DMS 273 (cell line): Measurements from ENCODE around the gene HS6ST3.

Source experiments
- DNase-seq: peaks from one replicate; lab custom pipeline; 2025; ENCODE audit not compliant: unreplicated experiment; lab: John Stamatoyannopoulos, UW

The HS6ST3 gene

GRCh38 chr13:96637039-96637438 is 547.1 kb downstream of the HS6ST3 start:
- no peak for DNase-seq

GRCh38 chr13:96646101-96646500 is 556.2 kb downstream of the HS6ST3 start:
- DNase-seq = no peak

DNA sequence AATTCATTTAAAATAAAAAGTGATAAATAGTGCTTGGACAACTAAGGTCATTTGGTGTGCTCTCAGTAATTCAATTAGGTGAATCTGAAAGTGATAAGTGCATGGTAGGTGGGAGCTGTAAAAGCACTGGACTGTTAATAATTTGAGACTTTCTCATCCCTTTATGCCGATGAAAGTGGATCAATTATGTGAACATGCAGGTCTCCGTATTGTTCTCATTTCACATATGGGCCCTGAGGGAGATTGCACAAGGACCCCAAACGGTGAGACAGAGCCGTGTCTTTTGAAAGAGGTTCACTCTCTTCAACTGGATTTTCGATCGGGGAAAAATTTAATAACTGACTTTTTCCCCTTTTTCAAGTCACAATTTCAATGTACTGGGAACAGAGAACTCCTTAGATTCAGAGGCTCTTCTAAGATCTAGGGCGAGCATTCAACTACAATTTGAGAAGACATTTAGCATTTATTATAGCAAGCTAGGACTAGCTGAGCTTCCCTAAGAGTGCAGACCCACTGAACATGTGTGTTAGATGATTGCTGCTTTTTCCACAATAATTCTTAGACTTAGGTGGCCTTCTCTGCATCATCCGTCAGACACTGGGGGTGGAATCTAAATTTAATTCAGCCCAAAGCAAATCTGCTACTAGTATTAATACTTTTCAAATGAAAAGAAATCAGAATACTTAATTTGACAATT is 556.8 kb downstream of the HS6ST3 start:
- no peak for DNase-seq

GRCh38 chr13:96650301-96650886 is 560.5 kb downstream of the HS6ST3 start:
- no peak for DNase-seq

DNA sequence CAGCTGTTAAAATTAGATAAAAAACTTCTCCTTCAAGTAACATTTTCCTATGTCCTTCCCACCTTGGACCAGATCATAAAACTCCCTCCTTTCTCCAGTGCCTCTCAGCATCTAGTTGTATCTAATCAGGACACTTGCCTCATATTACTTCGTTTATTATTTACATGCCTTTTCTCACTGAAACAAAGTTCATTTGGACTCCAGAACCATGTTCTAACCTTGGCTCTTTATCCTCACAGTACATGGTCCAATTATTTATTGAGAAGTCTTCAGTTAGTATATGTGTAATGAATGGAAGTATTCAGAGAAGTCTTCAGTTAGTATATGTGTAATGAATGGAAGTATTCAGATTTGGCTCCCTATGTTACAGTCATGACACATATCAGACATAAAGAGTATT is 561.7 kb downstream of the HS6ST3 start:
- DNase-seq = no peak

DNA sequence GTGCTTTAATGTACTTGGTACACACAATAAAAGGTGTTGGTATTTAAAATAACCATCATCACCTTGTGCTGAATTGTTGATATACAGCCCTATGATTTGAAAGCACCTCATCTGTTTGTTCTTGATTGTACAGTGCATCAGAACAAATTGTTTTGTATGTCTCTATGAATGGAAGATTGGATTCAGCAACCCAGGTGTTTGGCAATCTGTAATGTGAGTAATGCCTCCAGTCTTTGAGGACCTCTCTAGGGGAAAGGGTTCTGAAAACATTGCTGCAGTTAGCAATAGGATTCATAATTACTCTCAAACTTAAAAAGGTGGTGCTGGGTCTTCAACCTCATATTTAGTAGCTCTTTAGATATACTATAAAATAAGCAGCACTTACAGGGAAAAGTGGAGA is 562.6 kb downstream of the HS6ST3 start:
- no peak for DNase-seq

- DNase-seq = no peak
Measured at GRCh38 chr13:96661612-96662011, 571.7 kb downstream of the HS6ST3 start.

DNA sequence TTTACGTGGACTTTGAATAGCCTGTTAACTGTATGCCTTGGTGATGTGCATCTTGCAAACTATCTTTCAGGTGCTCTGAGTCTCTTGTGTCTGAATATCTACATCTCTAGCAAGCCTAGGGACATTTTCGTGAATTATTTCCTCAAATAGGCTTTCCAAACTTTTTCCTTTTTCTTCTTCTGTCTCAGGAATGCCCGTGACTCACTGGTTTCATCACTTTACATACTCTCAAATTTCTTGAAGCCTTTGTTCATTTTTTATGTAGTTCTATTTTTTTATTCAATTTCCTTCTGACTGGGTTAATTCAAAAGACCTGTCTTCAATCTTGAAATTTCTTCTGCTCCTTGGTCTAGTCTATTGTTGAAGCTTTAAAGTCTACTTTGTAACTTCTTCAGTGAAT is 572.1 kb downstream of the HS6ST3 start:
- DNase-seq = no peak

GRCh38 chr13:96667294-96668018 is 577.5 kb downstream of the HS6ST3 start:
- no peak for DNase-seq

DNA sequence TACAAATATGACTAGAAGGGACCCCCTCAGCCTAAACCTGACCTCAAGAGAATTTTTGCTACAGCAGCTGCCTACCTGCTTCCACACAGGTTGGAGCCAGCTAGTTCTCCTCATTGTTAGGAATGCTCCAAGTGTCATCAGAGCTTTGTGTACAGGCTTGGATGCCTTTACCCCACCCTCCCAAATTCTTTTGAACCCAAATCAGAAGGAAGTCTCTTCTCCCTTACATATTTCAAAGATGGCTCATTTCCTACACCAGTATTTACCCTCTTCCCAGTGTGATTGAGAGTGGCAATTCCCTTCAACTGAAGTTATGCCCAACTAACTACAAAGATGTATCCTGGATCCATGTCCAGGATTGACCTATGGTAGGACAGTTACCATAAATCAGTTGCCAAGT is 581.2 kb downstream of the HS6ST3 start:
- DNase-seq = no peak

DNA sequence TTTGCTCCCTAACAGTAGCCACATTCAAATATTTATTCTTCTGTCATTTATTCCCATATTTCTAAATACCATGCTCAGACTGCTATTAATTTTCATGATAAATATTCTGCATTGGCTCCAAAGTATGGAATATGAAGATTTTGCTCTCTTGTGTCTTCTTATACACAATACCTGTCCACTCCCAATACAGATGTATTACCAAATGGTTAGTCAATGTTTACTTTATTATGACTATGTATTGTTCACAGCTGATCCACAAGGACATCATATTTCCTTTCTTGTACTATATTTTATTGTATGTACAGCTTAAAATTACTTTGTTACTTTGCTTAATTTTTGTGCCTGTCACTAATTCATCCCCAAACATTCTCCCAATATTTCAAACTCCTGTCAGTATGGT is 582.1 kb downstream of the HS6ST3 start:
- DNase-seq = no peak

DNA sequence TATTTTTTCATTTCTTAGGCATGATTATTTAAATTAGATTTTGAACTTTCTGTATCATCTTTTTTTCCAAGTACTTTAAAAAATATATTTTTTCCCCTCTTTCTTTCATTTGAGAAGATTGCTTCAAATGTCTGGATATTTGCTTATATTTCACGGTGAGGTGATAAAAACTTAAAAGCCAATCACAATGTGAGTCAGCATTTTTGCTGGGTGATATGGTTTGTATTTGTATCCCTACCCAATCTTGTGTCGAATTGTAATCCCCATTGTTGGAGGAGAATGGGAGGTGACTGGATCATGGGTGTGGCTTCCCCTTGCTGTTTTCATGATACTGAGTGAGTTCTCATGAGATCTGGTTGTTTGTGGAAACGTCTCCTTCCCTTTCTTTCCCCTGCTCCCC is 583.9 kb downstream of the HS6ST3 start:
- DNase-seq = no peak

DNA sequence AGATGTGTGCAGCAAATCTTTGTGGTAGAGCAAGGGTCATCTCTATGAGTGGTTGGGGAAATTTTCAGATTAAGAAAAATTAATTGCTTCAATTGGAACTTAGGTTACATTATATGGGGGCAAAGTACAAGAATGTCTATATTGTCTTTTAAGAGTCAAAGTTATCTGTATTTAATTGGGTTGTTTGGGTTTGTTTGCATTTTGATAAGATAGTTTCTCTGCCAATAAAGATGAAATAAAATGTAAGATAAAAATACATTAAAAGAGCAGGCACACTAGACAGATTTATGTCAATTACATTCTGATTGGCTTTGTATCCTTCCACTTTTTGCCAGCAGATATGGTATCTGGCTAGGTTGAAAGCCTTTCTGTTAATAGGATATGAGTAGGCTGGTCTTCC is 587.1 kb downstream of the HS6ST3 start:
- no peak for DNase-seq

DNA sequence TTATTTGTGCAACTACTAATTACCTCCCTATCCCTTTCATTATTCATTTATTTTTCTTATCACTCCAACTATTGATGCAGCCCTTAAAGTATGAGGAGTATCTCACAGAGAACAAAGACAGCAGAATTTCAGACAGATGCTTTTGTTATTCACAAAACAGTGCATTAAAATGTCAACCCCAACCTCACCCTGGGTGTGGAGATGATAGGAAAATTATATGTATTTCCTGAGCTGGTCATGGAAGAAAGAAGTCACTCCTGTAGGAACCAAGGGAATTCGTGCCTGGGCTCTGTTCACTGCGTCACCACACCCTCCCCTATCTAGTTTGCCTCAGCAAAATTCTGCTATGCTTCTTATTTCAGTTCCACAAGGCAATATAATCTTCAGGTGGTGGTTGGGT is 588.9 kb downstream of the HS6ST3 start:
- no peak for DNase-seq

GRCh38 chr13:96680898-96681297 is 591.0 kb downstream of the HS6ST3 start:
- no peak for DNase-seq

DNA sequence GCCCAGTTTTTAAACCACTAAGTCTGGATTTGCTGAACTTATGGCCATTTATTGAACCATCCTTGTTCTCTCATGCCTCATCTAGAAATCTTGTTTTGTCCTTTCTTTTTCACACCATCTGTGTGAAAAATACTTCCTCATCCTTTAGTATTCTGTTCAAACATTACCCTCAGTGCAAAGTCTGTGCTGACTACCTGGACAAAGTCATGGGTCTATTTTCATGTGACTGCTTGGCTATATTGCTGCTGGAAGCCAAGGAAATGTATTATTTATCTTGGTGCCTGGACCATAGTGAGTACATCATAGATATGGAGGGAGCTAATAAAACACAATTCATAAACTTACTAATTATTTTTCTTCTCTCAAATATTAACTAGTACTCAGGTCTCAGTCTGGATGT is 591.9 kb downstream of the HS6ST3 start:
- no peak for DNase-seq

GRCh38 chr13:96684469-96684868 is 594.6 kb downstream of the HS6ST3 start:
- DNase-seq = no peak

DNA sequence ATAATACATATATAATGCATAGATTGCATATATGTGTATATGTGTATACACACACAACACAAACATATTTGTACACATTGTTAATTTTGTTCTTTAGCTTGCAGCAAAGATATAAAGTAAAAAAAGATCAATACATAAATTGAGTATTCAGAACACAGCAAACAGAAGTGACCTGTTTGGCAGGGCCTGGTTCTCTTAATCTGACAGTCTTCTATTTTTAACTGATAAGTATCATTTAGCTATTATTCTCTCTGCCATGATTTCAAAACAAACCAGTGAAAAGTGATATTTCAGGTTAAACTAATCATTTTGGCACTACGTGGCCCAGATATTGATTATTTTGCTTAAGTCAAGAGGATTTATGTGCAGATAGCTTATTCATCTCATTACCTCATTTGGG is 595.0 kb downstream of the HS6ST3 start:
- no peak for DNase-seq

DNA sequence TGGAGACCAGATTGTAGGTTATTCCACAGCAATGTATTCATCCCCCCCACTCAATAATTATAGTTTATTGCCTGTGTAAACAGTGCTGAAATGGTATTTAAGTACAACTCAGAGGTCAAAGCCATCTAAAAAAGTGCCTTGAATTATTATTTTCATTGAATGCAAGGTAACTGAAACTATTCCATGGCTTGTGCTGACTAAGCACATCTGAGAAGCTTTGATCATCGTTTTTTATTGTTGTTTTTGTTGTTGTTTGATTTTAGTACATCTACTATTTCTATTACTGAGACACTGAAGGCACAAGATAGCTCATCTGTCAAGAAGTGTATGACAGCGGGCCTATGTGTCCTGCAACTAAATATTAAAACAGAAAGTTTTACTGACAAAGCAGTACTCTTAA is 596.4 kb downstream of the HS6ST3 start:
- no peak for DNase-seq

- DNase-seq = no peak
Measured at GRCh38 chr13:96687191-96687590, 597.3 kb downstream of the HS6ST3 start.

DNA sequence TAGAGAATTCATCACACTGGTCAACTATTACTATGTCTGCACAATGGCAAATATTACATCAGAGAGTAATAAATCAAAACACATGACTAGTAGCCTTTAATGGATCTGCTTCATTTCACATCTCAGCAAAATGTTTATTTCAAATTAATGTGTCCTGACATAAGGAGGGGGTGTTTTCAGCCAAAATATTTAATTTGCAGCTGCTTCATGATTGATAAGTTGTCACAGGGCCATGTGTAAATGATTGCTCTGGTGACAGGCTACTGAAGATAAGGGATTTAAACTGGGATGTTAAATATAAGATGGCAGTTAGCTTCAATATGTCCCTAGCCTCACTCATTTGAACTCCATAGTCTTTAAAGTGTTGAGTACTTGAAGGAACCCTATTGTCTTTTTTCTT is 601.1 kb downstream of the HS6ST3 start:
- DNase-seq = no peak

- DNase-seq = no peak
Measured at GRCh38 chr13:96696389-96696900, 606.5 kb downstream of the HS6ST3 start.
